HEK293 (cell line): ENCODE data around the gene TESK2.

ENCODE experiments used
- HOXA7 ChIP-seq: sonication (generic); formaldehyde crosslinking; IDR thresholded peaks from 2 replicates; pipeline ENCODE4 v1.8.1; 2022; ENCODE audit warnings: missing genetic modification reagents, borderline replicate concordance
- HOXD13 ChIP-seq: sonication (generic); formaldehyde crosslinking; IDR thresholded peaks from 2 replicates; pipeline ENCODE4 v1.8.0; 2022; ENCODE audit warnings: missing genetic modification reagents, borderline replicate concordance
- KLF7 ChIP-seq: fragments of 450-650 bp; formaldehyde crosslinking; IDR thresholded peaks from 2 replicates; pipeline ENCODE4 v1.5.1; 2016; ENCODE audit warnings: missing biosample characterization, missing genetic modification characterization, borderline replicate concordance
- KLF9 ChIP-seq: fragments of 450-650 bp; formaldehyde crosslinking; IDR thresholded peaks from 2 replicates; pipeline ENCODE4 v1.5.1; 2016; ENCODE audit warnings: missing biosample characterization, missing genetic modification characterization, low read depth
- OVOL3 ChIP-seq: fragments of 450-650 bp; formaldehyde crosslinking; IDR thresholded peaks from 2 replicates; pipeline ENCODE4 v1.5.1; 2016; ENCODE audit warnings: missing biosample characterization, missing genetic modification characterization
- SCRT1 ChIP-seq: fragments of 450-650 bp; formaldehyde crosslinking; IDR thresholded peaks from 2 replicates; pipeline ENCODE4 v1.5.1; 2016; ENCODE audit warnings: missing biosample characterization, missing genetic modification characterization, borderline replicate concordance
- SCRT2 ChIP-seq: fragments of 450-650 bp; formaldehyde crosslinking; IDR thresholded peaks from 2 replicates; pipeline ENCODE4 v1.5.1; 2016; ENCODE audit warnings: missing biosample characterization, missing genetic modification characterization
- SETDB1 ChIP-seq: IDR thresholded peaks from one replicate; pipeline ENCODE4 v1.6.1; 2017; ENCODE audit warnings: mild to moderate bottlenecking, low read length, moderate library complexity, mixed read lengths; ENCODE audit not compliant: insufficient read length
- SP2 ChIP-seq: fragments of 450-650 bp; formaldehyde crosslinking; IDR thresholded peaks from 2 replicates; pipeline ENCODE4 v1.5.1; 2016; ENCODE audit warnings: missing biosample characterization, missing genetic modification characterization
- ZBTB10 ChIP-seq: fragments of 450-650 bp; formaldehyde crosslinking; IDR thresholded peaks from 2 replicates; pipeline ENCODE4 v1.5.1; 2016; ENCODE audit warnings: missing biosample characterization, missing genetic modification characterization
- ZBTB17 ChIP-seq: fragments of 450-650 bp; formaldehyde crosslinking; IDR thresholded peaks from 2 replicates; pipeline ENCODE4 v1.5.1; 2016; ENCODE audit warnings: missing biosample characterization, missing genetic modification characterization
- ZFP69B ChIP-seq: fragments of 450-650 bp; formaldehyde crosslinking; IDR thresholded peaks from 2 replicates; pipeline ENCODE4 v1.5.1; 2016; ENCODE audit warnings: missing biosample characterization, missing genetic modification characterization
- ZIC2 ChIP-seq: fragments of 450-650 bp; formaldehyde crosslinking; IDR thresholded peaks from 2 replicates; pipeline ENCODE4 v1.5.1; 2016; ENCODE audit warnings: missing biosample characterization, missing genetic modification characterization
- ZNF121 ChIP-seq: fragments of 450-650 bp; formaldehyde crosslinking; IDR thresholded peaks from 2 replicates; pipeline ENCODE4 v1.5.1; 2016; ENCODE audit warnings: missing biosample characterization, missing genetic modification characterization
- ZNF155 ChIP-seq: fragments of 450-650 bp; formaldehyde crosslinking; IDR thresholded peaks from 2 replicates; pipeline ENCODE4 v1.5.1; 2016; ENCODE audit warnings: missing biosample characterization, missing genetic modification characterization
- ZNF157 ChIP-seq: fragments of 450-650 bp; formaldehyde crosslinking; IDR thresholded peaks from 2 replicates; pipeline ENCODE4 v1.5.1; 2016; ENCODE audit warnings: missing biosample characterization, missing genetic modification characterization
- ZNF19 ChIP-seq: fragments of 450-650 bp; formaldehyde crosslinking; IDR thresholded peaks from 2 replicates; pipeline ENCODE4; 2016; ENCODE audit warnings: missing biosample characterization, missing genetic modification characterization, low read depth
- ZNF366 ChIP-seq: fragments of 450-650 bp; formaldehyde crosslinking; conservative IDR thresholded peaks from 2 replicates; pipeline ENCODE4 v1.5.1; 2016; ENCODE audit warnings: missing biosample characterization, missing genetic modification characterization
- ZNF513 ChIP-seq: fragments of 450-650 bp; IDR thresholded peaks from 2 replicates; pipeline ENCODE4 v1.5.1; 2018; ENCODE audit warnings: missing biosample characterization, missing genetic modification characterization
- ZNF560 ChIP-seq: fragments of 450-650 bp; formaldehyde crosslinking; IDR thresholded peaks from 2 replicates; pipeline ENCODE4 v1.5.1; 2017; ENCODE audit warnings: missing biosample characterization, missing genetic modification characterization, borderline replicate concordance
- ZNF585B ChIP-seq: fragments of 450-650 bp; formaldehyde crosslinking; IDR thresholded peaks from 2 replicates; pipeline ENCODE4 v1.5.1; 2016; ENCODE audit warnings: missing biosample characterization, missing genetic modification characterization
- ZNF596 ChIP-seq: fragments of 450-650 bp; IDR thresholded peaks from 2 replicates; pipeline ENCODE4 v1.5.0; 2018; ENCODE audit warnings: missing biosample characterization, mild to moderate bottlenecking, missing genetic modification characterization, moderate library complexity
- ZNF600 ChIP-seq: fragments of 450-650 bp; formaldehyde crosslinking; IDR thresholded peaks from 2 replicates; pipeline ENCODE4 v1.5.1; 2016; ENCODE audit warnings: missing biosample characterization, missing genetic modification characterization
- ZNF623 ChIP-seq: fragments of 450-650 bp; formaldehyde crosslinking; IDR thresholded peaks from 2 replicates; pipeline ENCODE4 v1.5.1; 2016; ENCODE audit warnings: missing biosample characterization, missing genetic modification characterization
- ZNF654 ChIP-seq: fragments of 450-650 bp; formaldehyde crosslinking; IDR thresholded peaks from 2 replicates; pipeline ENCODE4 v1.5.1; 2016; ENCODE audit warnings: low read depth, missing biosample characterization, missing genetic modification characterization
- ZNF660 ChIP-seq: fragments of 450-650 bp; IDR thresholded peaks from 2 replicates; pipeline ENCODE4 v1.5.1; 2018; ENCODE audit warnings: missing biosample characterization, mild to moderate bottlenecking, missing genetic modification characterization
- ZNF791 ChIP-seq: fragments of 450-650 bp; formaldehyde crosslinking; IDR thresholded peaks from 2 replicates; pipeline ENCODE4 v1.5.1; 2016; ENCODE audit warnings: missing biosample characterization, missing genetic modification characterization
- ZNF843 ChIP-seq: fragments of 450-650 bp; formaldehyde crosslinking; IDR thresholded peaks from 2 replicates; pipeline ENCODE4 v1.5.1; 2016; ENCODE audit warnings: missing biosample characterization, missing genetic modification characterization
- ZSCAN23 ChIP-seq: fragments of 450-650 bp; formaldehyde crosslinking; IDR thresholded peaks from 2 replicates; pipeline ENCODE4 v1.5.1; 2016; ENCODE audit warnings: missing biosample characterization, missing genetic modification characterization
- ZSCAN5A ChIP-seq: fragments of 450-650 bp; formaldehyde crosslinking; IDR thresholded peaks from 2 replicates; pipeline ENCODE4 v1.5.1; 2016; ENCODE audit warnings: missing biosample characterization, missing genetic modification characterization
- TF ChIP-seq, protein P1 (sequence below): fragments of 450-650 bp; formaldehyde crosslinking; IDR thresholded peaks from 2 replicates; pipeline ENCODE4 v1.5.1; 2016; ENCODE audit warnings: missing biosample characterization, missing genetic modification characterization
- TF ChIP-seq, protein P2 (sequence below): fragments of 450-650 bp; formaldehyde crosslinking; IDR thresholded peaks from 2 replicates; pipeline ENCODE4 v1.5.1; 2016; ENCODE audit warnings: missing biosample characterization, missing genetic modification characterization

The TESK2 gene

DNA sequence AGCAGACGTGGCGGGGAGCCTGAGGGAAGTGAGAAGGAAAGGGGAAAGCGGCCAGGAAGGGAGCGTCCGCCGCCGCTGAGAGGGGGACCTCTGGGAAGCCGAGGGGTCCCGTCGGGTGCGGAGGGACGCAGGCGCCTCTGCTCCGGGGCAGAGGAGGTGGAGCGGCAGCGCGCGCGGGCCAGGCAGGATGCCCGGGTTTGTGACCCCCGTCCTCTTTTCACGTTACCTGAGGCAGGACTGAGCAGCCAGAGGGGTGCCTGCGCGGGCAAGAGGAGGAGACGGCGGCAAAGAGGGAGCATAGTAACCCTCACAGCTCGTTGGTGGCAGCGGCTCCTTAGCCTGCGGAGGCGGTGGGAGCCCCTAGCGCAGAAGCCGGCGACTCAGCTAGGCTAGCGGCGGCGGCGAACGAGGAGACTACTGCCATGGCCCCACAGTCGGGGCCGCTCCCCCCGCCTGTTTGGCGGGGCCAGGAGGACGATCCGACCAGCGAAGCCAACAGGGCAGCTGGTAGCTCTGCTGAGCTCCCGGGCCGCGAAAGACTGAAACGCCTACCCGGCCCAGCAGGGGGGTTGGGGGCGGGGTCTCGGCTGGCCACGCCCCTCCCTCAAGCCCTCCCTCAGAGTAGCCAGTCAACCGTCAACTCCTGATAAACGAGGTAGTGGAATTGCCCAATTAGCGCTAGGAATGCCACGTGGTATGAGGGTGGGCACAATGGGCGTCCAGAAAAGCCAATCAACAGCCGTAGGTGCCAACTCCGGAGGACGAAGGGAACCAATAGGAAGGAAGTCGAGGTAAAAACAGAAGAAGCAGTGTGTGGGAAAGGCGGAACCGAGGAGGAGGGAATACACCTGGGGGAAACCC lies at the start of gene TESK2 (continued):
- TF ChIP-seq ZNF513 (tag by site-specific recombination) (no peak), SP2 (tag by site-specific recombination) (peak; percentile 100), ZNF585B (tag by site-specific recombination) (no peak), HOXD13 (CRISPR knock-in tag) (no peak), ZSCAN5A (tag by site-specific recombination) (no peak), ZNF366 (tag by site-specific recombination) (peak; percentile 96), ZNF157 (tag by site-specific recombination) (no peak), HOXA7 (CRISPR knock-in tag) (no peak), ZNF19 (tag by site-specific recombination) (no peak), SETDB1 (peak; percentile 82), ZNF155 (tag by site-specific recombination) (no peak), ZNF654 (tag by site-specific recombination) (no peak), OVOL3 (tag by site-specific recombination) (no peak), ZBTB10 (peak; percentile 77), ZFP69B (tag by site-specific recombination) (peak; percentile 87), ZNF660 (peak; percentile 87), ZNF600 (no peak; the same call in 1 of the 2 replicates), ZNF623 (tag by site-specific recombination) (0 out of 2 replicates have a peak, but pooled peaks have one; percentile 23), ZNF121 (tag by site-specific recombination) (peak; percentile 97), ZBTB17 (tag by site-specific recombination) (peak; percentile 69; the same call in 1 of the 2 replicates), KLF7 (tag by site-specific recombination) (no peak), ZIC2 (tag by site-specific recombination) (peak; percentile 80), SCRT2 (tag by site-specific recombination) (no peak; the same call in 1 of the 2 replicates), ZNF596 (no peak; the same call in 1 of the 2 replicates), KLF9 (tag by site-specific recombination) (peak; percentile 93), SCRT1 (tag by site-specific recombination) (no peak), ZNF843 (tag by site-specific recombination) (peak; percentile 65), ZNF560 (tag by site-specific recombination) (no peak), ZSCAN23 (tag by site-specific recombination) (0 out of 2 replicates have a peak, but pooled peaks have one; percentile 48), ZNF791 (no peak)
- TF ChIP-seq, protein P1, sequence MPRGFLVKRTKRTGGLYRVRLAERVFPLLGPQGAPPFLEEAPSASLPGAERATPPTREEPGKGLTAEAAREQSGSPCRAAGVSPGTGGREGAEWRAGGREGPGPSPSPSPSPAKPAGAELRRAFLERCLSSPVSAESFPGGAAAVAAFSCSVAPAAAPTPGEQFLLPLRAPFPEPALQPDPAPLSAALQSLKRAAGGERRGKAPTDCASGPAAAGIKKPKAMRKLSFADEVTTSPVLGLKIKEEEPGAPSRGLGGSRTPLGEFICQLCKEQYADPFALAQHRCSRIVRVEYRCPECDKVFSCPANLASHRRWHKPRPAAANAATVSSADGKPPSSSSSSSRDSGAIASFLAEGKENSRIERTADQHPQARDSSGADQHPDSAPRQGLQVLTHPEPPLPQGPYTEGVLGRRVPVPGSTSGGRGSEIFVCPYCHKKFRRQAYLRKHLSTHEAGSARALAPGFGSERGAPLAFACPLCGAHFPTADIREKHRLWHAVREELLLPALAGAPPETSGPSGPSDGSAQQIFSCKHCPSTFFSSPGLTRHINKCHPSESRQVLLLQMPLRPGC (tag by site-specific recombination) = peak; percentile 61; the same call in 1 of the 2 replicates
- TF ChIP-seq, protein P2, sequence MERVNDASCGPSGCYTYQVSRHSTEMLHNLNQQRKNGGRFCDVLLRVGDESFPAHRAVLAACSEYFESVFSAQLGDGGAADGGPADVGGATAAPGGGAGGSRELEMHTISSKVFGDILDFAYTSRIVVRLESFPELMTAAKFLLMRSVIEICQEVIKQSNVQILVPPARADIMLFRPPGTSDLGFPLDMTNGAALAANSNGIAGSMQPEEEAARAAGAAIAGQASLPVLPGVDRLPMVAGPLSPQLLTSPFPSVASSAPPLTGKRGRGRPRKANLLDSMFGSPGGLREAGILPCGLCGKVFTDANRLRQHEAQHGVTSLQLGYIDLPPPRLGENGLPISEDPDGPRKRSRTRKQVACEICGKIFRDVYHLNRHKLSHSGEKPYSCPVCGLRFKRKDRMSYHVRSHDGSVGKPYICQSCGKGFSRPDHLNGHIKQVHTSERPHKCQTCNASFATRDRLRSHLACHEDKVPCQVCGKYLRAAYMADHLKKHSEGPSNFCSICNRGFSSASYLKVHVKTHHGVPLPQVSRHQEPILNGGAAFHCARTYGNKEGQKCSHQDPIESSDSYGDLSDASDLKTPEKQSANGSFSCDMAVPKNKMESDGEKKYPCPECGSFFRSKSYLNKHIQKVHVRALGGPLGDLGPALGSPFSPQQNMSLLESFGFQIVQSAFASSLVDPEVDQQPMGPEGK (tag by site-specific recombination) = peak; percentile 89
